Neural progenitor cell (in vitro differentiated cells): ENCODE data around the gene COPS3. TPM values are rescaled to one million over a fixed set of nuclear protein-coding genes. Genes with fewer than 3 reads are reported as not detected.

Experiments
- DNase-seq: peaks from one replicate; pipeline ENCODE4 v3.0.0-alpha.2; 2016; ENCODE audit warnings: low spot score
- H2AFZ ChIP-seq: fragments of 200-600 bp; sonication (generic); replicated peaks from 2 replicates; pipeline ENCODE4 v1.6.1; 2016; ENCODE audit warnings: antibody characterized with exemption
- H3F3A ChIP-seq: fragments of 200-600 bp; sonication (generic); 2 replicates; pipeline ENCODE4 v1.6.1; 2016; ENCODE audit warnings: antibody characterized with exemption, low read depth
- H3K27ac ChIP-seq: fragments of 200-600 bp; sonication (generic); 2 replicates; pipeline ENCODE4 v1.5.1; 2016; ENCODE audit warnings: mild to moderate bottlenecking
- H3K27me3 ChIP-seq: fragments of 200-600 bp; sonication (generic); 2 replicates; pipeline ENCODE4 v1.6.1; 2016; ENCODE audit warnings: mild to moderate bottlenecking, moderate library complexity
- H3K36me3 ChIP-seq: fragments of 200-600 bp; sonication (generic); 2 replicates; pipeline ENCODE4 v1.5.1; 2016
- H3K4me1 ChIP-seq: fragments of 200-600 bp; sonication (generic); 2 replicates; pipeline ENCODE4 v1.6.1; 2016; ENCODE audit warnings: mixed run types
- H3K4me2 ChIP-seq: fragments of 200-600 bp; sonication (generic); 2 replicates; pipeline ENCODE4 v1.6.1; 2016
- H3K4me3 ChIP-seq: fragments of 200-600 bp; sonication (generic); 2 replicates; pipeline ENCODE4 v1.5.1; 2016
- H3K79me2 ChIP-seq: fragments of 200-600 bp; sonication (generic); 2 replicates; pipeline ENCODE4 v1.6.1; 2016; ENCODE audit warnings: low read depth
- H3K9ac ChIP-seq: fragments of 200-600 bp; sonication (generic); 2 replicates; pipeline ENCODE4 v1.6.1; 2016
- H3K9me3 ChIP-seq: fragments of 200-600 bp; sonication (generic); 2 replicates; pipeline ENCODE4 v1.5.1; 2016; ENCODE audit warnings: low read depth
- H4K20me1 ChIP-seq: fragments of 200-600 bp; sonication (generic); 2 replicates; pipeline ENCODE4 v1.6.1; 2016; ENCODE audit warnings: low read depth
- H3K27ac Mint-ChIP-seq: 3 replicates; pipeline ENCODE4 v1.8.0; 2021; ENCODE audit warnings: mixed read lengths
- H3K27me3 Mint-ChIP-seq: 2 replicates; pipeline ENCODE4 v1.8.0; 2022; ENCODE audit warnings: low read depth, mild to moderate bottlenecking, inconsistent platforms, moderate library complexity, mixed read lengths; ENCODE audit not compliant: insufficient read depth
- H3K36me3 Mint-ChIP-seq: 3 replicates; pipeline ENCODE4 v1.8.0; 2021; ENCODE audit warnings: mixed read lengths
- H3K4me1 Mint-ChIP-seq: 3 replicates; pipeline ENCODE4 v1.8.0; 2021; ENCODE audit warnings: mixed read lengths
- H3K4me3 Mint-ChIP-seq: 3 replicates; pipeline ENCODE4 v1.8.0; 2021; ENCODE audit warnings: mild to moderate bottlenecking, moderate library complexity, mixed read lengths
- H3K9me3 Mint-ChIP-seq: 3 replicates; pipeline ENCODE4 v1.8.0; 2020; ENCODE audit warnings: mixed read lengths
- EZH2 ChIP-seq: fragments of 200-600 bp; sonication (generic); IDR thresholded peaks from 2 replicates; pipeline ENCODE4 v1.6.1; 2017; ENCODE audit warnings: antibody characterized with exemption, mild to moderate bottlenecking, moderate library complexity
- EZH2phosphoT487 ChIP-seq: fragments of 200-600 bp; sonication (generic); IDR thresholded peaks from 2 replicates; pipeline ENCODE4 v1.6.1; 2017; ENCODE audit warnings: antibody characterized with exemption
- total RNA-seq: library from RNA; depleted of rRNA; stranded (reverse); fragments of >200 nt; gene quantifications from 2 replicates; pipeline ENCODE4 v1.2.3, GENCODE V29; 2015; ENCODE audit warnings: low replicate concordance
- TF ChIP-seq, protein P1 (sequence below): fragments of 200-600 bp; sonication (generic); IDR thresholded peaks from 2 replicates; pipeline ENCODE4 v1.5.1; 2017; ENCODE audit warnings: antibody characterized with exemption, mild to moderate bottlenecking

The COPS3 gene
- total RNA-seq, 1 donor from 2014 or later = 113 TPM

DNA sequence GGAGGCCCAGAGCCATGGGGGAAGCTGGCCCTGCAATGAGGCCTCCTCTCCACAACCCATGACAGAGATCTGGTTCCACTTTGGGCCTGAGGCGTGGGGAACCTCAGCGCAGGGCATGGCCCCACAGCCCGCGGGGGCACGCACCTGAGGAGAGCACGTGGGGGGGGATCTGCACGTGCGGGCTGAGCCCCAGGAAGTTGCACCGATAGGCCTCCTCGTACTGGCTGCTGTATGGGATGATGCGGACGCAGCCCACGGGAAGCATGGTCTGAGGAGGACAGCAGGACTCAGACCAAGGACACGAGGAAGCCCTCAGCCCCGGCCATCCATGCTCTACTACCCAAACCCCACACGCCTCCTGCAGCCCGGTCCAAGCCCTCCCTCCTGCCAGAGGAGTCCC lies 64.8 kb downstream of the COPS3 start:
- H3K9me3 ChIP-seq = no peaks in the 10 kb centered on the region
- no peaks in the 10 kb centered on the region for H3F3A ChIP-seq
- no peak overlapping the region for H3K27ac ChIP-seq
- no peaks in the 10 kb centered on the region for H3K27me3 ChIP-seq
- H3K4me1 Mint-ChIP-seq = no peaks in the 10 kb centered on the region
- H3K4me3 ChIP-seq = no peak overlapping the region
- peaks cover 23% of the 10 kb centered on the region for H3K36me3 Mint-ChIP-seq
- no peak overlapping the region for H3K9ac ChIP-seq
- no peak overlapping the region for H3K4me3 Mint-ChIP-seq
- H2AFZ ChIP-seq = no peak overlapping the region
- H3K79me2 ChIP-seq = no peaks in the 10 kb centered on the region
- H3K9me3 Mint-ChIP-seq = no peaks in the 10 kb centered on the region
- no peaks in the 10 kb centered on the region for H3K36me3 ChIP-seq
- H3K27me3 Mint-ChIP-seq = peaks cover 2% of the 10 kb centered on the region
- no peak for DNase-seq
- H3K4me1 ChIP-seq = no peaks in the 10 kb centered on the region
- H3K4me2 ChIP-seq = no peak overlapping the region
- H4K20me1 ChIP-seq = no peaks in the 10 kb centered on the region
- no peak overlapping the region for H3K27ac Mint-ChIP-seq
- TF ChIP-seq, protein P1, sequence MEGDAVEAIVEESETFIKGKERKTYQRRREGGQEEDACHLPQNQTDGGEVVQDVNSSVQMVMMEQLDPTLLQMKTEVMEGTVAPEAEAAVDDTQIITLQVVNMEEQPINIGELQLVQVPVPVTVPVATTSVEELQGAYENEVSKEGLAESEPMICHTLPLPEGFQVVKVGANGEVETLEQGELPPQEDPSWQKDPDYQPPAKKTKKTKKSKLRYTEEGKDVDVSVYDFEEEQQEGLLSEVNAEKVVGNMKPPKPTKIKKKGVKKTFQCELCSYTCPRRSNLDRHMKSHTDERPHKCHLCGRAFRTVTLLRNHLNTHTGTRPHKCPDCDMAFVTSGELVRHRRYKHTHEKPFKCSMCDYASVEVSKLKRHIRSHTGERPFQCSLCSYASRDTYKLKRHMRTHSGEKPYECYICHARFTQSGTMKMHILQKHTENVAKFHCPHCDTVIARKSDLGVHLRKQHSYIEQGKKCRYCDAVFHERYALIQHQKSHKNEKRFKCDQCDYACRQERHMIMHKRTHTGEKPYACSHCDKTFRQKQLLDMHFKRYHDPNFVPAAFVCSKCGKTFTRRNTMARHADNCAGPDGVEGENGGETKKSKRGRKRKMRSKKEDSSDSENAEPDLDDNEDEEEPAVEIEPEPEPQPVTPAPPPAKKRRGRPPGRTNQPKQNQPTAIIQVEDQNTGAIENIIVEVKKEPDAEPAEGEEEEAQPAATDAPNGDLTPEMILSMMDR = no peak
- no peak for TF ChIP-seq EZH2phosphoT487

DNA sequence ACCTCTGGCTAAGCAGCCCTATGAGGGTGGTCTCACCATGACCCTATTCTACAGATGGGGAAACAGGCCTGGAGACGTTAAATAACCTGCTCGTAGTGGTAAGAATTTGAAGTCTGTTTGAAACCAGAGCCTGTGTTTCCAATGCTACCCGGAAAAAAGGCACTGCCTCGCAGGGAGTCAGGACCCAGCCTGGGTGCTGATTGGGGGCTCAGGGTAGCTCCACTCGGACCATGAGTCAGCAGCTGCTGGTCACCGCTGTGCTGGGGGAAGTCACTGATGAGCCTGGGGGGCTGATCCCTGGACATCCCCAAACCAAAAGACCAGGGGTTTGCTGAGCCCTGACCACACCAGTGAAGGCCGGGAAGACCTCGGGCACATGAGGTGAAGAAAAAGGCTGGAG lies 65.5 kb downstream of the COPS3 start:
- Mint-ChIP-seq H3K36me3 (peaks cover 19% of the 10 kb centered on the region), H3K27ac (no peak overlapping the region), H3K4me3 (no peak overlapping the region), H3K27me3 (peaks cover 2% of the 10 kb centered on the region), H3K9me3 (no peaks in the 10 kb centered on the region), H3K4me1 (no peaks in the 10 kb centered on the region)
- Histone ChIP-seq H3K36me3 (no peaks in the 10 kb centered on the region), H3K9me3 (no peaks in the 10 kb centered on the region), H3F3A (no peaks in the 10 kb centered on the region), H3K79me2 (no peaks in the 10 kb centered on the region), H2AFZ (no peak overlapping the region), H3K4me3 (no peak overlapping the region), H3K27me3 (no peaks in the 10 kb centered on the region), H4K20me1 (no peaks in the 10 kb centered on the region), H3K4me1 (no peaks in the 10 kb centered on the region), H3K4me2 (no peak overlapping the region), H3K9ac (no peak overlapping the region), H3K27ac (no peak overlapping the region)
- DNase-seq = no peak
- TF ChIP-seq, protein P1 = no peak
- TF ChIP-seq EZH2 = no peak
- TF ChIP-seq EZH2phosphoT487 = no peak

DNA sequence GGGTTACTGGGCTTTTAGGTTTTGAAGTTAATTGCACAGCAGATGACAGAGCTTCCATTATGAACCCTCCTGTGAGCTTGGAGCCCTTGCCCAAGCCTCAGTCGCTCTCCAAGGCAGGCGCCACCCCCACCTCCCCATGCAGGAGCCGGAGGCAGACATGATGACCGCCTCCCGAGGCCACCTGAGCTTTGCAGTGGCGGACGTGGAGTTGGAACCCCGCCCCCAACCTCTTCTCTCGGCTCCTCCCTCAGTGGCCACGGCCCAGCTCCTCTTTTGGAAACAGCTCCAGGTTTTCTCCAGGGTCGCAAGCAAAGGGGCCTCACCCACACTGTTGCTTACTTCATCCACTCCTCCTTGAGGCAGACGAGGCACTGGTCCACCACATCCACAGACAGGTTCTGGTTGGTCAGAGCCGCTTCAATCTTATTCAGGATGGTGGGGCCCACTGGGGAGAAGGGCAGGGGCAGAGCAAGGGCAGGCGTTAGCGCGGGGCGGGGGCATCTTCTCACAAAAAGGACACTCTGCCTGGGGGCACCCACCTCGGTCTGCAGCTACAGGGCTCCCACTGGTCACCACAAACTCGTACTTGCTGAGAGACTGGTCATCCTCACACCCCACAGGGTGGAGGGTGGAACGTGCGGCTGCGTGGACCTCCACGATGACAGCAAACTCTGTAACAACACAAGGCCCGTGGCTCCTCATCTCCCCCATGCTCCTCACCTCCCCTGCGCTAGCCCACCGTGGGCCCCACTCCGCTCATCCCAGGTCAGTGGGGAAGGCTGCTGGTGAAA lies 66.2 kb downstream of the COPS3 start:
- H3K79me2 ChIP-seq = no peaks in the 10 kb centered on the region
- no peaks in the 10 kb centered on the region for H3K9me3 ChIP-seq
- H3K4me3 ChIP-seq = no peak overlapping the region
- H3K9me3 Mint-ChIP-seq = no peaks in the 10 kb centered on the region
- TF ChIP-seq, protein P1 = no peak
- TF ChIP-seq EZH2 (no peak), EZH2phosphoT487 (no peak)
- no peaks in the 10 kb centered on the region for H3K4me1 ChIP-seq
- H3K27ac ChIP-seq = no peak overlapping the region
- H3K27me3 Mint-ChIP-seq = peaks cover under 1% of the 10 kb centered on the region
- H3K9ac ChIP-seq = no peak overlapping the region
- DNase-seq = no peak
- no peak overlapping the region for H2AFZ ChIP-seq
- H3K4me3 Mint-ChIP-seq = no peak overlapping the region
- H3F3A ChIP-seq = no peaks in the 10 kb centered on the region
- H3K27me3 ChIP-seq = no peaks in the 10 kb centered on the region
- H3K36me3 Mint-ChIP-seq = peaks cover 19% of the 10 kb centered on the region
- H3K4me2 ChIP-seq = no peak overlapping the region
- H3K36me3 ChIP-seq = no peaks in the 10 kb centered on the region
- H3K27ac Mint-ChIP-seq = no peak overlapping the region
- no peaks in the 10 kb centered on the region for H3K4me1 Mint-ChIP-seq
- H4K20me1 ChIP-seq = no peaks in the 10 kb centered on the region
